NCI-H1105 treated with DMSO at 0.1 percent for 48 hours (cell line): ENCODE measurements around the gene ROR2.
A peak's percentile ranks its signal among the peaks of the same experiment; 100 is the strongest.

Experiments used
- DNase-seq: peaks from one replicate; lab custom pipeline; 2025; lab: John Stamatoyannopoulos, UW

Gene ROR2

DNA sequence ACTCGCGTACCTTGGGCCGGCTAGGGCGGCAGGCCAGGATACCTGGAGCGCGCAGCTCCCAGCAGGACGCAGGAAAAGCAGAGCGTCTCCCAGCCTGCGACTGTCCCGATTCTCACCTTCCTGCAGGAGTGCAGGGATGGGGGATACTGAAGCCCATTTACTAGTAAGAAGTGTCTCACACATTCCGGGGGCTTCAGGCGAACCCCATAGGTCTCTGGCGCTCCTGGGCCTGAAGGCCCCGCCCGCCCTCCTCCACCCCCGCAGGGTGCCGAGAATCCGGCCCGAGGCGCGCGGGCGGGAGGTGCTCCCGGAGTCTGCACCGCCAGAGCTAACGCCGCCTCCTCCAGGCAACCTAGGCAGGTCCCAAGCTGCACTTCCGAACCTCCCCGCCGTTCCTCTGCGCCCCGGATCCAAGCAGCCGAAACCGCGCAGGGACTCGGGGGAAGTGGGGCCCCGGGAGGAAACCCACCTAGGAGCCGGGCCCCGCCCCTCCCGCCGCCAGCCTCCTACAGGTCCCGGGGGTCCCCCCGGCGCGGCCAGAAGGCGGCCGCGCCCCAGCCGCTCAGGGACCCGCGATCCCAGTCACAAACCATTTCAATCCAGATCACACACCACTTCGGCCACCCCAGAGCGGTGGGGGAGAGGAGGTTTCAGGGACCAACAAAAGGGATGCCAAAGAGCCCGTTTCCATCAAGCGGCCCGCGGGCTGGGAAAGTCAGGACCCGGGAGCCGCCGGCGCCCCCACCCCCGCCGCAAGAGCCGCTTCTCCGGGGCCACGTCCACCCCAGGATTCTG is 1.2 kb downstream of the ROR2 start:
- DNase-seq, result peak; percentile 20

GRCh38 chr9:91948101-91948596 is 1.9 kb downstream of the ROR2 start:
- no peak for DNase-seq

GRCh38 chr9:91946653-91947488 is 3.2 kb downstream of the ROR2 start:
- no peak for DNase-seq

DNA sequence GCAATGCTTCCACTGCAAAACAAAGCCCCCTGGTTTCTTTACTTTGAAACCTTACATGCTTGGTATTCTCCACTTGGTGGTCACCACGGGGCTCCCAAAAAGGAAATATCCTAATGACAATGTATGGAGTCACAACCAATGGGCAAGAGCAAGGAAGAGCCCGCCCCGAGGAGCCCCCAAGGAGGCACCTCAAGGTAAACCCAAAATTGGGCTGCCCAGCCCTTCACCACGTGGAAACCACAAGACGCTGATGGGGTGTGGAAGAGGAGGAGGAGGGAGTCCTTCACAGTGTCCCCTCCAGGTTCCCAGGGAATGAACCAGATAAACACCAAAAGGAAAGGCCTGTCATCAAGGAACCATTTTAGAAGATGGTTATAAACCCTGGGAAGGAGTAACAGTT is 3.8 kb downstream of the ROR2 start:
- no peak for DNase-seq

DNA sequence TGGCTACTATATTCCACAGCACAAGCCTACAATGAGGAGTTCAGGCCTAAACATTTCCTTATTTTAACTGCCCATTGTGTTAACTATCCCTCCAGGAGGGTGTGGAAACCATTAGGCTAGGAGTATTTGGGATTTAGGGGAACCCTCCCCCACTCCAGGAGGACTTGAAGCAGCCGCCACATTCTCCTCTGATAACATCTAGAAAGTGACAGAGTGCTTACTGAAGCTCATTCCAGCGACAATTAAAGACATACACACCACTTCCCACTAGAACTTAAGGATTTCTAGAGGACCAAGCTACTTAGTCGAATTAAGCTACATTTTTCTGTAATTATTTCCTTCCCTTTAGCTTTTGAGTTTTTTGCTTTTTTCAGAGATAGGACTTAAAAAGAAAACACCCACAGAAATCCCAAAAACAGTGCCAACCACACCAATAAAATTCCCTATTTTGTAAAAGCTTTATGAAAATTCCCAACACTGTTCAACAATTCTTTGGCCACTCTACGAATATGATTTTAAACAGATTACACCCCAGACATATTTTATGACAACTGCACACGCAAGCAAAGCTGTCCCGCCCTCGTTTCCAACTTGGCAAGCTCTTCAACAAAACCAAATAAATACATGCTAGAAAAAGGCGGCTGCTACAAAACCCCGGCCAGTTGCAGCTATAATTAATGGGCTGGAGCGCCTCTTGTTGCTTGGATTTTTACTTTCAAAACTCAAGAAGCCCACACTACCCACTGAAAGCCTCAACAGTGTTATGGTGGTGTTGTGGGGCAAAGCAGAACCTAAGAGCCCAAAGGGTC is 4.5 kb downstream of the ROR2 start:
- peak; percentile 26 for DNase-seq

GRCh38 chr9:91944711-91945110 is 5.3 kb downstream of the ROR2 start:
- no peak for DNase-seq

GRCh38 chr9:91943478-91944470 is 6.3 kb downstream of the ROR2 start:
- no peak for DNase-seq

GRCh38 chr9:91942201-91942600 is 7.8 kb downstream of the ROR2 start:
- DNase-seq, result no peak

DNA sequence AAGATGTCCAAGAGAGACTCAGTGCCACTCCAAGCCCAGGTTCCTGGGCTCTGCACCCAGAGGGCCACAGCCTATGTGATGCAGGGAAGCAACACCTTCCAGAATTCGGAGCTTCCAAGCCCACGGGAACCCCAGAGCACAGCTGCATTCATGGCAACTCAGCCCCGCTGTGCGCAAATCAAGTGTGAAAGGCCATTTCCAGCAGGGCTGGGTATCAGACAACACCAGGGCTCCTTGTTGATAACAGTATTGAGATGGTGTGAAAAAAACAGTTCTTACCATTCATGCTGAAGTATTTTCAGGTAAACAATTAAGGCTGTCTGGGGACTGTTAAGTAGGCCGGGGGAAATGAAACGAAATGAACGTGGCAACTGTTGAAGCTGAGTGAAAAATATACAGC is 10.1 kb downstream of the ROR2 start:
- DNase-seq, result no peak

- no peak for DNase-seq
These were observed 12.3 kb downstream of the ROR2 start for GRCh38 chr9:91937727-91938126.

- no peak for DNase-seq
These were observed 13.0 kb downstream of the ROR2 start for GRCh38 chr9:91937056-91937455.

- DNase-seq, result no peak
These were observed 14.1 kb downstream of the ROR2 start for GRCh38 chr9:91935805-91936514.

- no peak for DNase-seq
These were observed 14.8 kb downstream of the ROR2 start for GRCh38 chr9:91935066-91935749.

DNA sequence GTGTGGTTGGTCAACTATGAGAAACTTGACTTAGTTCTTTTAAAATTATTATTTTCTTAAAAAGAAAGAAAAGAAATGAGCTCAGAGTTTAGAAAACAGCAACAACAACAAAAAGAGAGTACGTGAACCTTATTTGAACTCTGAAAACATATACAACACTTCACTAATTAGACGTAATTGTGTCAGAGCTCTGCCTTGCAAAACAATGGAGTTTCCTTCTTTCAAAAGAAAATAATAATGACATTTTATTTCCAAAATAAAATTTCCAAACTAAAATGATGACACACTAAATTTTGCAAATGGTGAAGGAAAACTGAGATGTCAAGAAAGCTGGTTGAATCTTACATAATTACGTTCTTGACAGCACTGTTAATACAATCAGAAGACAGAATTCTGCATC is 15.4 kb downstream of the ROR2 start:
- no peak for DNase-seq

DNA sequence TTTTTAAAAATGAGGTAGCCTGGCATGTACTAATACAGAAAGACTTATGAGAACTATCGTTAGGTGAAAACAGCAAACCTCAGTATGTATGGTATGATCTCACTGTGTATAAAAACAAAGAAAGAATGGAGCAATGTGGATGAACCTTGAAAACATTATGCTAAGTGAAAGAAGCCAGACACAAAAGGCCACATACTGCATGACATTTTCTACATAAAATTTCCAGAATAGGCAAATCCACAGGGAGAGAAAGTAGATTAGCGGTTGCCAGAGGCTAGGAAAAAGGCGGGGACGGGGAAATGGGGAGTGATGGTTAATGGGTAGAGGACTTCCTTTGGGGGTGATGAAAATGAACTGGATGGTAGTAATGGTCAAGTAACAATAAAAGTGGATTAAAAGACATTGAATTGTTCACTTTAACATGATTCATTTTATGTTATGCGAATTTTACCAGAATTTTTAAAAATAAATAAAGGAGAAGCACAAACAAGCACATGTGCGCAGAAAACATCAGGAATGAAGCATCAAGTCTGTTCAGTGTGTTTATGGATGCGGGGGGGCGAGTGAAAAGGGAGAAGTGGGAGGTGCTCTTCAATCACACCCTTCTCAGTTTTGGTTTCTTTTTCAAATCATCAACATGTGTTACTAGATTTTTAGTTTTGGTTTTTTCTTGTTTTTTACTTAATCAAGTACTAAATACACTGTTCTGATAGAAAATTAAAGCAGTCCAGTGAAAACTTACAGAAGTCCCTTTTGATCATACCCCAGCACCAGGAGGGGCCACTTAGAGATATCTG is 16.3 kb downstream of the ROR2 start:
- no peak for DNase-seq

DNA sequence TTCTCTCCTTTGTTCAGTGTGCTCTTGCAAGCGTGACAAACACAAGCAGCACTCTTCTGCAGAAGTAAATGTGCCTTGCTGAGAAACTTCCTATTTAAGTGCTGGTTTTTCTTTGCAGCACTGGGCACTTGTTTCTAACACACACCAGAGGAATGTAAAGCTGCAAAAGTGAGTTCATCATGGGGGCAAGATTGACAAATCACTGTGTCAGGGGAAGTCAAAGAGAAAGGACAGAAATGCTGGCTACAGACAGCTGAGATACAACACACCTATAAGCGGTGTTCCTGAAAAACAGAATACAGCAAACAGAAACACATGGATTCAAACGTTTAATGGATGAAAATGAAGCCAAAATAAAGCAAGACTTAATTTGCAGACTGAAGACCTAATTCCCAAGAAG is 19.6 kb downstream of the ROR2 start:
- DNase-seq, result no peak

DNA sequence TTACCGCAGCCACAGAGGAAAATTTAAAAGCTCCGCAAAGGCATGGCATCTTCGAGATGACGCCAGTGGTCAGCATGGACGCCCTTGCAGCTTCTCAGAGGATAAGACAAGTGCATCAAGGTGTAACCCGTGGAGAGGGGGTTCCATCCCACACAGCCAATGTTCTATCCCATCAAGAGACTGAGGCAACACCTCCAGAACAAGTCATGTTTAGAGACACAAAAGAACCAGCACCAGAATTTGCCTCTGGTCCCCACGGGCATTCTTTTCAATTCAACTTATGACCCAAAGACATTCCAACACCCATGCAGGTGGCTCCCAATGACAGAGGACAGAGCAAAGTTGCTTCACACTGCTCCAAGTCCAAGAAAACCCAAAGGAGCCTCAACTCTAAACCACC is 20.7 kb downstream of the ROR2 start:
- DNase-seq, result no peak

- DNase-seq, result no peak
These were observed 22.0 kb downstream of the ROR2 start for GRCh38 chr9:91927922-91928510.

DNA sequence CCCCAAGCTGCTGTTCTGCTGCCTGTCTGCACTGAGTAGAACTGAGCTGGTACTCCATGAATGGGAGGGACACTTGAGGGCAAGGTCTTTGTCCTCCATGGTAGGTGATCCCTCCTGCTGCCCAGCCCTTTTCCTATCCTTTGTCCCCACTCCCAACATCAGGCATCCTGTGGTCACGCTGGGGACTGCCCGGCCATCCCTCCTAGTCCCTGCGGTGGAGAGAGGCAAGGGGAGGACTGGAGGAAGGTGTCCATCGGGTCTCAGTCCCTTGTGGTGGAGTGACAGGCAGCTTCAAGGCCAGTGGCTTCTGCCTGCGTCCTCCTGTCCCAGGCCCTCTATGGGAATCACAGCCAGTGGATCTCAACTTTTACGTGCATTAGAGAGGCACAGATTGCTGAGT is 25.9 kb downstream of the ROR2 start:
- no peak for DNase-seq
